ENCODE measurements around the gene PPTC7. TPM values are rescaled to one million over a fixed set of nuclear protein-coding genes. Genes with fewer than 3 reads are reported as not detected.
A peak's percentile ranks its signal among the peaks of the same experiment; 100 is the strongest.

Gene PPTC7
- total and polyA plus RNA-seq, 4 donors = 5.6 to 15.7 (median 8.3) TPM

DNA sequence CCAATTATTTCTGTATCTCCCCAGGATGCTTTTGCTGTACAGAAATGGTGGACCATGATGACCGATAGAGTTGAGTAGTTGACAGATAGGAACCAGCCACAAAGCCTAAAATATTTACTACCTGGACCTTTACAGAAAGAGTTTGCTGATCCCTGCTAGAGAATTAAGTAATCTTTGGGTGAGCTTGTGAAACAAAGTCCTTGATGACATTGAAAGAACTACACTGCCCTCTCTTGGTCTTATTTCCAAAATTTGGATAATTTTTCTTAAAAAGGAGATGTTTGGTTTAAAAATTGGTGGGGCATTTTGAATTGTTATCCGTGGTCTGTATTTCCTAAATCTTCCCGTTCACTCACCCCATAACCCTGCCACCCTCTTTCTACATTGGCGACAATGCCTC lies 17.1 kb upstream of the PPTC7 start:
- DNase-seq (ENCODE audit: low spot score) = no peak
- 12% methylated on average over 4 of the region's 4 CpGs for WGBS
- Histone ChIP-seq H3K27me3 (ENCODE audit: control insufficient read depth in 4 of 4, insufficient read depth in 4 of 4, low read length in 3 of 4) (no peaks in the 10 kb centered on the region), H3K4me1 (ENCODE audit: control insufficient read depth in 4 of 4, insufficient read depth in 4 of 4, low read length in 3 of 4) (peaks cover 0 to 8% (median 0%) of the 10 kb centered on the region in 4 donors), H3K27ac (ENCODE audit: low read depth in 1 of 2, low read length in 2 of 2) (no peak overlapping the region), H3K9me3 (ENCODE audit: control insufficient read depth in 4 of 4, low read length in 3 of 4) (no peaks in the 10 kb centered on the region), H3K4me3 (ENCODE audit: low read depth in 1 of 3, low read length in 3 of 3) (no peak overlapping the region), H3K36me3 (ENCODE audit: control insufficient read depth in 4 of 4, insufficient read depth in 3 of 4, low read depth in 1 of 4, low read length in 3 of 4) (no peaks in the 10 kb centered on the region), H3K9ac (ENCODE audit: low read depth in 1 of 2, low read length in 2 of 2) (no peak overlapping the region)
- TF ChIP-seq RAD21 (IDR thresholded peaks at IDR 0.05) = peak; percentile 91 to 96
- no peak for TF ChIP-seq EGR1 (IDR thresholded peaks at IDR 0.05; ENCODE audit: low read depth in 2 of 2)
- peak; percentile 39 to 62 for TF ChIP-seq HNF4A (conservative IDR thresholded peaks at IDR 0.05)
- TF ChIP-seq MAX (IDR thresholded peaks at IDR 0.05) = no peak
- TF ChIP-seq ZBTB33 (IDR thresholded peaks at IDR 0.05) = peak; percentile 24
- TF ChIP-seq ATF3 (IDR thresholded peaks at IDR 0.05) = peak; percentile 27
- peak; percentile 21 for TF ChIP-seq SP1 (IDR thresholded peaks at IDR 0.05)
- peak; percentile 32 for TF ChIP-seq YY1 (IDR thresholded peaks at IDR 0.05)
- TF ChIP-seq RXRA (IDR thresholded peaks at IDR 0.05) = peak; percentile 51 to 80
- peak; percentile 52 for TF ChIP-seq CTCF (IDR thresholded peaks at IDR 0.05; ENCODE audit: low read depth, low read length, missing input control)

DNA sequence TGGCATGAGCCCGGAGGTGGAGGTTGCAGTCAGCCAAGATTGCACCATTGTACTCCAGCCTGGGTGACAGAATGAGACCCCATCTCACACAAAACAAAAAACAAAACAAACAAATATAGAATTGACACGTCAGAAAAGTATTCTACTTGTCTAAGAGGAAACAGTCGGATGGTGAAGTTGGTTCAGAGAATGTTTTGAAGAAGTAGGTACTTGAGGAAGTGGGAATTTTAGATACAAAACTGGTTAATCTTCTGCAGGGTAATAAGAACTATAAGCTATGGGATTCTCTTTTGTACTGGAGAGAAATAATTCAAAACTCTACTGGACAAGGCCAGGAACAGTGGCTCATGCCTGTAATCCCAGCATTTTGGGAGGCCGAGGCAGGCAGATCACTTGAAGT lies 16.2 kb upstream of the PPTC7 start:
- Histone ChIP-seq H3K4me1 (ENCODE audit: control insufficient read depth in 4 of 4, insufficient read depth in 4 of 4, low read length in 3 of 4) (peaks cover 0 to 8% (median 0%) of the 10 kb centered on the region in 4 donors), H3K36me3 (ENCODE audit: control insufficient read depth in 4 of 4, insufficient read depth in 3 of 4, low read depth in 1 of 4, low read length in 3 of 4) (no peaks in the 10 kb centered on the region), H3K27me3 (ENCODE audit: control insufficient read depth in 4 of 4, insufficient read depth in 4 of 4, low read length in 3 of 4) (no peaks in the 10 kb centered on the region), H3K4me3 (ENCODE audit: low read depth in 1 of 3, low read length in 3 of 3) (no peak overlapping the region), H3K9me3 (ENCODE audit: control insufficient read depth in 4 of 4, low read length in 3 of 4) (no peaks in the 10 kb centered on the region), H3K9ac (ENCODE audit: low read depth in 1 of 2, low read length in 2 of 2) (no peak overlapping the region), H3K27ac (ENCODE audit: low read depth in 1 of 2, low read length in 2 of 2) (no peak overlapping the region)
- TF ChIP-seq REST (IDR thresholded peaks at IDR 0.05) = no peak
- TF ChIP-seq FOXA2 (IDR thresholded peaks at IDR 0.05) = no peak
- TF ChIP-seq SP1 (IDR thresholded peaks at IDR 0.05) = no peak
- no peak for TF ChIP-seq FOXA1 (IDR thresholded peaks at IDR 0.05)
- TF ChIP-seq HNF4A (conservative IDR thresholded peaks at IDR 0.05) = no peak
- TF ChIP-seq ZBTB33 (IDR thresholded peaks at IDR 0.05) = no peak
- no peak for TF ChIP-seq RAD21 (IDR thresholded peaks at IDR 0.05)
- TF ChIP-seq EGR1 (IDR thresholded peaks at IDR 0.05; ENCODE audit: low read depth in 2 of 2) = no peak
- TF ChIP-seq MAX (IDR thresholded peaks at IDR 0.05) = no peak
- no peak for TF ChIP-seq RXRA (IDR thresholded peaks at IDR 0.05)
- no peak for TF ChIP-seq YY1 (IDR thresholded peaks at IDR 0.05)
- TF ChIP-seq TAF1 (conservative IDR thresholded peaks at IDR 0.05) = no peak
- no peak for TF ChIP-seq NR2F2 (IDR thresholded peaks at IDR 0.05)
- no peak for TF ChIP-seq GABPA (IDR thresholded peaks at IDR 0.05 in 1 of 2, conservative IDR thresholded peaks at IDR 0.05 in 1 of 2)
- TF ChIP-seq ATF3 (IDR thresholded peaks at IDR 0.05) = no peak
- no peak for TF ChIP-seq HNF4G (IDR thresholded peaks at IDR 0.05)
- TF ChIP-seq JUND (IDR thresholded peaks at IDR 0.05) = no peak
- TF ChIP-seq CTCF (IDR thresholded peaks at IDR 0.05; ENCODE audit: low read depth, low read length, missing input control) = no peak
- DNase-seq (ENCODE audit: low spot score) = no peak
- 79% methylated on average over 4 of the region's 4 CpGs for WGBS

All from liver (tissue), 9 donors.